Fibroblast of the aortic adventitia (primary cell): Measurements from ENCODE around the gene PSMD3. TPM values are rescaled to one million over a fixed set of nuclear protein-coding genes. Genes with fewer than 3 reads are reported as not detected.

Experiments
- DNase-seq: peaks from one replicate; pipeline ENCODE4 v3.0.0-alpha.2; 2010; ENCODE audit warnings: low read depth
- H3K4me3 ChIP-seq: 2 replicates; pipeline ENCODE4 v1.5.1; 2011; ENCODE audit warnings: low read depth, mild to moderate bottlenecking, control low read depth, low read length, moderate library complexity
- total RNA-seq: library from RNA; depleted of rRNA; stranded (reverse); fragments of >200 nt; gene quantifications from 2 replicates; pipeline ENCODE4 v1.2.3, GENCODE V29; 2012; ENCODE audit warnings: low replicate concordance
- TF ChIP-seq, protein P1 (sequence below): IDR thresholded peaks from 2 replicates; pipeline ENCODE4 v1.5.1; 2011; ENCODE audit warnings: mild to moderate bottlenecking, low read length, control low read depth, inconsistent platforms; ENCODE audit not compliant: insufficient read depth

The PSMD3 gene
- total RNA-seq, 1 donor, result 73.5 TPM

- no peak for DNase-seq
- no peak overlapping the region for H3K4me3 ChIP-seq
- TF ChIP-seq, protein P1, sequence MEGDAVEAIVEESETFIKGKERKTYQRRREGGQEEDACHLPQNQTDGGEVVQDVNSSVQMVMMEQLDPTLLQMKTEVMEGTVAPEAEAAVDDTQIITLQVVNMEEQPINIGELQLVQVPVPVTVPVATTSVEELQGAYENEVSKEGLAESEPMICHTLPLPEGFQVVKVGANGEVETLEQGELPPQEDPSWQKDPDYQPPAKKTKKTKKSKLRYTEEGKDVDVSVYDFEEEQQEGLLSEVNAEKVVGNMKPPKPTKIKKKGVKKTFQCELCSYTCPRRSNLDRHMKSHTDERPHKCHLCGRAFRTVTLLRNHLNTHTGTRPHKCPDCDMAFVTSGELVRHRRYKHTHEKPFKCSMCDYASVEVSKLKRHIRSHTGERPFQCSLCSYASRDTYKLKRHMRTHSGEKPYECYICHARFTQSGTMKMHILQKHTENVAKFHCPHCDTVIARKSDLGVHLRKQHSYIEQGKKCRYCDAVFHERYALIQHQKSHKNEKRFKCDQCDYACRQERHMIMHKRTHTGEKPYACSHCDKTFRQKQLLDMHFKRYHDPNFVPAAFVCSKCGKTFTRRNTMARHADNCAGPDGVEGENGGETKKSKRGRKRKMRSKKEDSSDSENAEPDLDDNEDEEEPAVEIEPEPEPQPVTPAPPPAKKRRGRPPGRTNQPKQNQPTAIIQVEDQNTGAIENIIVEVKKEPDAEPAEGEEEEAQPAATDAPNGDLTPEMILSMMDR, result no peak
These were observed 36.9 kb downstream of the PSMD3 start for GRCh38 chr17:40017422-40018080.

- DNase-seq, result peak; percentile 37
- H3K4me3 ChIP-seq, result no peak overlapping the region
- TF ChIP-seq, protein P1, result no peak
These were observed 37.9 kb downstream of the PSMD3 start for GRCh38 chr17:40018211-40019121.

GRCh38 chr17:40019140-40019991 lies 38.8 kb downstream of the PSMD3 start:
- DNase-seq, result peak; percentile 73
- TF ChIP-seq, protein P1, result no peak
- no peak overlapping the region for H3K4me3 ChIP-seq

DNA sequence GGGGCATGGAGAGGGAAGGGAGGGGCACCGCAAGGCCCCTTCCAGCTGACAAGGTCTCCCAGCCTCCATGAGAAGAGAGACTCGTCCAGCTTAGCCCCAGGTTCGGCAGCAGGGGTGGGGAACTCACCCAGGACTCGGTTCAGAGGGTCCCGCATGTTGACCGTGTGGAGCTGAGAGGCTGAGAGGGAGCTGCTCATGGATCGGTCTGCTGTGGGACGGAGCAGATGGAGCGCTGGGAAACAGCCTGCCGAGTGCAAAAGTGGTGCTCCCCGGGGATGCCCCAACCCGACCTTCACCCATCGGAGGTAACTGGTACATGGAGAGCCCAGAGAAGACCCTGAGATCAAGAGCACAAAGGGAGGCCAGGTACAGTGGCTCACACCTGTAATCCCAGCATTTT lies 39.5 kb downstream of the PSMD3 start:
- no peak overlapping the region for H3K4me3 ChIP-seq
- DNase-seq, result no peak
- TF ChIP-seq, protein P1, result no peak

GRCh38 chr17:40021451-40021971 lies 40.9 kb downstream of the PSMD3 start:
- DNase-seq, result peak; percentile 42
- no peak overlapping the region for H3K4me3 ChIP-seq
- TF ChIP-seq, protein P1, result no peak

DNA sequence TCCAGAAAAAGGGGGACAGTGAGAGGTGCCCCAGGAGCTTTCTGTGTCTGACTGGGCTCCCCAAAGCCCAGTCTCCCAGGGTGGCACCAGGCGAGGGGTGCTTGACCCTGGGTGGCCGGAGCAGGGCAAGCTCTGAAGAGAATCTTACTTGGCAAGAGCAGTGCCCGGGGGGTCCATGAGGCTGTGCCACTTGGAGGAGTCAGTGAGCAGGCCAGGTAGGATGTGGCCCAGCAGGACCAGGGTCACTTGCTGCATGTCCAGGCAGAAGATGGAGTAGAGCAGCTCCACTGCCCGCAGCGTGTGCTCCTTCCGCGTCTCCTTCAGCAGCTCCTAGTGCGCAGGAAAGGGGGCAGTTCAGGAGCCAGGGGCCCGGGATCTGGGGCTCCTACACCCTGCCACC lies 41.9 kb downstream of the PSMD3 start:
- TF ChIP-seq, protein P1, result no peak
- DNase-seq, result no peak

More for the DNA sequence above, 41.9 kb downstream of the PSMD3 start:
- H3K4me3 ChIP-seq, result no peak overlapping the region
